GM10248 (cell line): ENCODE measurements around the gene ZMIZ1.

ENCODE experiments used
- CTCF ChIA-PET: fragments of 300-600 bp; sonication (Branson Sonifier 250); formaldehyde crosslinking; extraction: SDS; loops from one replicate; lab custom pipeline; 2021; ENCODE audit warnings: antibody characterized with exemption; lab: Yijun Ruan, JAX
- POLR2A ChIA-PET: fragments of 350-650 bp; sonication (Branson Sonifier 250); formaldehyde crosslinking; extraction: SDS; loops from one replicate; lab custom pipeline; 2020; ENCODE audit warnings: antibody characterized with exemption; lab: Yijun Ruan, JAX
- DNase-seq: peaks from one replicate; pipeline ENCODE4 v3.0.0; 2012; ENCODE audit errors: extremely low spot score
- CTCF ChIP-seq: IDR thresholded peaks from 2 replicates; pipeline ENCODE4 v1.5.1; 2012; ENCODE audit warnings: mild to moderate bottlenecking, low read depth; ENCODE audit errors: extremely low read depth, missing control alignments, control extremely low read depth

The ZMIZ1 gene

GRCh38 chr10:79244068-79244442 lies 175.3 kb downstream of the ZMIZ1 start:
- POLR2A ChIA-PET = interaction anchor here (1.2 kb wide), 1 partner anchor 42 kb away, joined by 4 read pairs; no protein-coding TSS in a partner anchor
- no peak for DNase-seq
- no peak for TF ChIP-seq CTCF
- CTCF ChIA-PET = interaction anchor here (2.2 kb wide), 1 partner anchor 40 kb away, joined by 5 read pairs; no protein-coding TSS in a partner anchor

- ChIA-PET POLR2A (interaction anchor here (0.9 to 1.2 kb wide), 2 partner anchors 42 to 77 kb away, joined by 3 to 4 read pairs; no protein-coding TSS in a partner anchor), CTCF (interaction anchor here (0.7 to 2.2 kb wide), 7 partner anchors 11 to 57 kb away, joined by 3 to 5 read pairs (median 3); no protein-coding TSS in a partner anchor)
- peak; percentile 69 for DNase-seq
- TF ChIP-seq CTCF = no peak
These were observed 176.2 kb downstream of the ZMIZ1 start for GRCh38 chr10:79244841-79245504.

- ChIA-PET CTCF (interaction anchor here (0.8 to 2.2 kb wide), 9 partner anchors 9 to 52 kb away, joined by 3 to 5 read pairs (median 3); no protein-coding TSS in a partner anchor), POLR2A (interaction anchor here (0.9 kb wide), 1 partner anchor 77 kb away, joined by 3 read pairs; no protein-coding TSS in a partner anchor)
- no peak for DNase-seq
- TF ChIP-seq CTCF = no peak
These were observed 176.9 kb downstream of the ZMIZ1 start for GRCh38 chr10:79245539-79246208.

GRCh38 chr10:79246209-79246581 lies 177.4 kb downstream of the ZMIZ1 start:
- ChIA-PET CTCF (interaction anchor here (0.8 to 2.2 kb wide), 10 partner anchors 10 to 52 kb away, joined by 3 to 5 read pairs (median 3); no protein-coding TSS in a partner anchor), POLR2A (interaction anchor here (0.9 kb wide), 1 partner anchor 76 kb away, joined by 3 read pairs; no protein-coding TSS in a partner anchor)
- DNase-seq = no peak
- peak; percentile 16 for TF ChIP-seq CTCF

- POLR2A ChIA-PET = no interaction called here
- CTCF ChIA-PET = interaction anchor here (0.8 to 2.6 kb wide), 8 partner anchors 8 to 51 kb away, joined by 3 to 11 read pairs (median 3); no protein-coding TSS in a partner anchor
- TF ChIP-seq CTCF = no peak
- DNase-seq = no peak
These were observed 178.0 kb downstream of the ZMIZ1 start for GRCh38 chr10:79246606-79247275.
